Activated CD8-positive, alpha-beta T cell treated with anti-CD3 and anti-CD28 coated beads for 36 hours (primary cell): ENCODE results near the gene RRAD. TPM values are rescaled to one million over a fixed set of nuclear protein-coding genes. Genes with fewer than 3 reads are reported as not detected.
A peak's percentile ranks its signal among the peaks of the same experiment; 100 is the strongest.

Experiments
- ATAC-seq: fragments of 200-7000 bp; cut with Tn5 transposase; one replicate; pipeline ENCODE4 v1.10.0; 2021; ENCODE audit warnings: mild to moderate bottlenecking, moderate library complexity
- CTCF ChIA-PET: fragments of 350-600 bp; sonication (Branson Sonifier 250); formaldehyde crosslinking; loops from one replicate; lab custom pipeline; 2021; ENCODE audit warnings: antibody characterized with exemption; lab: Charles Lee
- POLR2A ChIA-PET: fragments of 350-600 bp; sonication (Branson Sonifier 250); formaldehyde crosslinking; loops from one replicate; lab custom pipeline; 2021; ENCODE audit warnings: antibody characterized with exemption; lab: Charles Lee
- DNase-seq: peaks from one replicate; pipeline ENCODE4 v3.0.0-alpha.2; 2020
- H3K27ac Mint-ChIP-seq: one replicate; pipeline ENCODE4 v1.8.0; 2021; ENCODE audit warnings: mild to moderate bottlenecking, mixed read lengths
- H3K27me3 Mint-ChIP-seq: one replicate; pipeline ENCODE4 v1.8.0; 2021; ENCODE audit warnings: mixed read lengths
- H3K36me3 Mint-ChIP-seq: one replicate; pipeline ENCODE4 v1.8.0; 2021; ENCODE audit warnings: low read depth, mixed read lengths
- H3K4me1 Mint-ChIP-seq: one replicate; pipeline ENCODE4 v1.8.0; 2021; ENCODE audit warnings: low read depth, mixed read lengths
- H3K4me3 Mint-ChIP-seq: one replicate; pipeline ENCODE4 v1.8.0; 2021; ENCODE audit warnings: mild to moderate bottlenecking, moderate library complexity, mixed read lengths
- H3K9me3 Mint-ChIP-seq: one replicate; pipeline ENCODE4 v1.8.0; 2021; ENCODE audit warnings: mixed read lengths
- CTCF ChIP-seq: fragments of 200-600 bp; IDR thresholded peaks from one replicate; pipeline ENCODE4 v1.8.0; 2022; ENCODE audit warnings: antibody characterized with exemption, mild to moderate bottlenecking
- intact Hi-C: fragments of 100-400 bp; cut with micrococcal nuclease; formaldehyde crosslinking; loops from one replicate; pipeline ENCODE4 v1.10.0; 2022
- total RNA-seq, 2 experiments: library from RNA; stranded (reverse); gene quantifications; one replicate each; pipeline ENCODE4 v1.2.3, GENCODE V29; 2021

RRAD gene
- total RNA-seq, 2 experiments from 2014 or later, result 0.61 to 1.1 TPM

- DNase-seq (no peak), ATAC-seq (no peak)
- Mint-ChIP-seq H3K36me3 (peaks cover 30% of the 10 kb centered on the region), H3K4me3 (no peak overlapping the region), H3K27ac (no peak overlapping the region), H3K9me3 (no peaks in the 10 kb centered on the region), H3K27me3 (no peaks in the 10 kb centered on the region), H3K4me1 (peaks cover 22% of the 10 kb centered on the region)
- intact Hi-C loops, result no loop called here
- TF ChIP-seq CTCF, result no peak
- CTCF ChIA-PET, result interaction anchor here (1.2 to 3.4 kb wide), 6 partner anchors 10 to 61 kb away, joined by 3 to 11 read pairs (median 7); partner anchors contain the start of gene NAE1
- POLR2A ChIA-PET, result interaction anchor here (1.3 to 3.1 kb wide), 2 partner anchors 11 to 18 kb away, joined by 3 to 14 read pairs; partner anchors contain the start of gene PDP2
Measured at GRCh38 chr16:66891360-66891759, 34.0 kb downstream of the RRAD start.

GRCh38 chr16:66890799-66891198 lies 34.5 kb downstream of the RRAD start:
- no peak for DNase-seq
- Mint-ChIP-seq H3K36me3 (peaks cover 33% of the 10 kb centered on the region), H3K4me1 (peaks cover 25% of the 10 kb centered on the region), H3K4me3 (no peak overlapping the region), H3K9me3 (no peaks in the 10 kb centered on the region), H3K27ac (no peak overlapping the region), H3K27me3 (no peaks in the 10 kb centered on the region)
- TF ChIP-seq CTCF, result no peak
- ChIA-PET POLR2A (interaction anchor here (1.3 to 3.1 kb wide), 2 partner anchors 10 to 18 kb away, joined by 3 to 14 read pairs; partner anchors contain the start of gene PDP2), CTCF (interaction anchor here (1.2 to 3.4 kb wide), 6 partner anchors 9 to 163 kb away, joined by 3 to 11 read pairs (median 5); partner anchors contain the start of gene NAE1)
- ATAC-seq, result no peak
- intact Hi-C loops, result no loop called here

GRCh38 chr16:66889622-66890021 lies 35.7 kb downstream of the RRAD start:
- Mint-ChIP-seq H3K4me3 (no peak overlapping the region), H3K27me3 (no peaks in the 10 kb centered on the region), H3K27ac (no peak overlapping the region), H3K36me3 (peaks cover 40% of the 10 kb centered on the region), H3K9me3 (no peaks in the 10 kb centered on the region), H3K4me1 (peaks cover 36% of the 10 kb centered on the region)
- no peak for TF ChIP-seq CTCF
- intact Hi-C loops, result no loop called here
- ChIA-PET POLR2A (no interaction called here), CTCF (interaction anchor here (2.6 to 3.4 kb wide), 2 partner anchors 17 to 39 kb away, joined by 10 to 11 read pairs; no protein-coding TSS in a partner anchor)
- DNase-seq (no peak), ATAC-seq (no peak)

- Mint-ChIP-seq H3K27me3 (no peaks in the 10 kb centered on the region), H3K9me3 (no peaks in the 10 kb centered on the region), H3K27ac (peak overlapping the region; percentile 66), H3K36me3 (peaks cover 44% of the 10 kb centered on the region), H3K4me1 (peaks cover 39% of the 10 kb centered on the region), H3K4me3 (no peak overlapping the region)
- ATAC-seq, result no peak
- intact Hi-C loops, result no loop called here
- DNase-seq, result no peak
- ChIA-PET POLR2A (no interaction called here), CTCF (interaction anchor here (2.6 to 3.4 kb wide), 2 partner anchors 16 to 39 kb away, joined by 10 to 11 read pairs; no protein-coding TSS in a partner anchor)
- TF ChIP-seq CTCF, result no peak
Measured at GRCh38 chr16:66888647-66889615, 36.4 kb downstream of the RRAD start.
